ENCODE results near the gene FAM222A. TPM values are rescaled to one million over a fixed set of nuclear protein-coding genes. Genes with fewer than 3 reads are reported as not detected.

The FAM222A gene
- polyA plus RNA-seq, 1 donor (not counting 4 experiments of a cell fraction or from before 2014, with no cell fraction given): 0.05 TPM

GRCh38 chr12:109796057-109796456, 82.4 kb downstream of the FAM222A start:
- Histone ChIP-seq H3K4me3 (ENCODE audit: control insufficient read depth in 2 of 3, extremely low read depth in 1 of 3, insufficient read depth in 2 of 3, low read depth in 1 of 3, low read length in 3 of 3) (no peak overlapping the region), H3K4me1 (ENCODE audit: control insufficient read depth, extremely low read depth, insufficient read depth, low read length) (peaks cover 5% of the 10 kb centered on the region), H3K27ac (ENCODE audit: control insufficient read depth, insufficient read depth, low read length) (no peak overlapping the region), H2AFZ (ENCODE audit: control insufficient read depth, low read length) (no peak overlapping the region), H3K9me3 (ENCODE audit: control insufficient read depth, low read depth, low read length) (no peaks in the 10 kb centered on the region), H3K9me1 (ENCODE audit: control insufficient read depth, extremely low read depth, insufficient read depth, low read length) (no peaks in the 10 kb centered on the region), H3K27me3 (ENCODE audit: control insufficient read depth, extremely low read depth, insufficient read depth, low read length) (no peaks in the 10 kb centered on the region), H3K36me3 (ENCODE audit: control insufficient read depth in 2 of 2, extremely low read depth in 1 of 2, insufficient read depth in 2 of 2, low read length in 2 of 2) (no peaks in the 10 kb centered on the region), H3K9ac (ENCODE audit: control insufficient read depth, extremely low read depth, insufficient read depth, low read length) (no peak overlapping the region), H4K20me1 (ENCODE audit: control insufficient read depth, extremely low read depth, insufficient read depth, low read length) (no peaks in the 10 kb centered on the region), H3K4me2 (ENCODE audit: control insufficient read depth, extremely low read depth, insufficient read depth, low read depth, low read length) (no peak overlapping the region), H3K79me2 (ENCODE audit: control insufficient read depth, insufficient read depth, low read length) (no peaks in the 10 kb centered on the region)
- FAIRE-seq (no peak), DNase-seq (ENCODE audit: low read depth, low spot score) (no peak)
- TF ChIP-seq EZH2 (IDR thresholded peaks at IDR 0.05; ENCODE audit: low read length) (no peak), CTCF (optimal IDR thresholded peaks at IDR 0.05 in 1 of 3, IDR thresholded peaks at IDR 0.05 in 1 of 3, conservative IDR thresholded peaks at IDR 0.05 in 1 of 3; ENCODE audit: extremely low read depth in 1 of 3, insufficient read depth in 2 of 3, low read length in 3 of 3) (no peak)
- dilution Hi-C loops (cut with MboI; ENCODE audit: extremely low pct_ligation_motif_present, low sequenced_read_pairs): loop anchor here (25.0 kb wide), 2 partner anchors 159 to 259 kb away; no protein-coding TSS in a partner anchor

- no peak overlapping the region for H3K4me3 ChIP-seq (ENCODE audit: control insufficient read depth in 2 of 3, extremely low read depth in 1 of 3, insufficient read depth in 2 of 3, low read depth in 1 of 3, low read length in 3 of 3)
- DNase-seq (ENCODE audit: low read depth, low spot score) (no peak), FAIRE-seq (no peak)
- no peak overlapping the region for H2AFZ ChIP-seq (ENCODE audit: control insufficient read depth, low read length)
- no peak overlapping the region for H3K4me2 ChIP-seq (ENCODE audit: control insufficient read depth, extremely low read depth, insufficient read depth, low read depth, low read length)
- H3K9ac ChIP-seq (ENCODE audit: control insufficient read depth, extremely low read depth, insufficient read depth, low read length): no peak overlapping the region
- H3K9me1 ChIP-seq (ENCODE audit: control insufficient read depth, extremely low read depth, insufficient read depth, low read length): no peaks in the 10 kb centered on the region
- no peaks in the 10 kb centered on the region for H4K20me1 ChIP-seq (ENCODE audit: control insufficient read depth, extremely low read depth, insufficient read depth, low read length)
- H3K27me3 ChIP-seq (ENCODE audit: control insufficient read depth, extremely low read depth, insufficient read depth, low read length): no peaks in the 10 kb centered on the region
- H3K27ac ChIP-seq (ENCODE audit: control insufficient read depth, insufficient read depth, low read length): no peak overlapping the region
- H3K9me3 ChIP-seq (ENCODE audit: control insufficient read depth, low read depth, low read length): no peaks in the 10 kb centered on the region
- H3K79me2 ChIP-seq (ENCODE audit: control insufficient read depth, insufficient read depth, low read length): no peaks in the 10 kb centered on the region
- H3K36me3 ChIP-seq (ENCODE audit: control insufficient read depth in 2 of 2, extremely low read depth in 1 of 2, insufficient read depth in 2 of 2, low read length in 2 of 2): no peaks in the 10 kb centered on the region
- dilution Hi-C loops (cut with MboI; ENCODE audit: extremely low pct_ligation_motif_present, low sequenced_read_pairs): loop anchor here (25.0 kb wide), 2 partner anchors 161 to 261 kb away; no protein-coding TSS in a partner anchor
- peak; percentile 7 to 45 (median 28) for TF ChIP-seq CTCF (optimal IDR thresholded peaks at IDR 0.05 in 1 of 3, IDR thresholded peaks at IDR 0.05 in 1 of 3, conservative IDR thresholded peaks at IDR 0.05 in 1 of 3; ENCODE audit: extremely low read depth in 1 of 3, insufficient read depth in 2 of 3, low read length in 3 of 3)
- no peak for TF ChIP-seq EZH2 (IDR thresholded peaks at IDR 0.05; ENCODE audit: low read length)
- H3K4me1 ChIP-seq (ENCODE audit: control insufficient read depth, extremely low read depth, insufficient read depth, low read length): peaks cover 5% of the 10 kb centered on the region
Measured at GRCh38 chr12:109797905-109798669, 84.5 kb downstream of the FAM222A start.

Data from keratinocyte (primary cell).